ENCODE data around the gene EGFR.

EGFR gene

GRCh38 chr7:55108401-55108800, 89.6 kb downstream of the EGFR start:
- DNase-seq: no peak

GRCh38 chr7:55108818-55109217, 90.0 kb downstream of the EGFR start:
- DNase-seq: no peak

GRCh38 chr7:55109404-55110167, 90.8 kb downstream of the EGFR start:
- no peak for DNase-seq

GRCh38 chr7:55110282-55110992, 91.6 kb downstream of the EGFR start:
- no peak for DNase-seq

- no peak for DNase-seq
These were observed 92.2 kb downstream of the EGFR start for GRCh38 chr7:55110993-55111361.

- DNase-seq: no peak
These were observed 93.2 kb downstream of the EGFR start for GRCh38 chr7:55112056-55112455.

- DNase-seq: no peak
These were observed 95.1 kb downstream of the EGFR start for GRCh38 chr7:55113760-55114540.

- DNase-seq: no peak
These were observed 98.5 kb downstream of the EGFR start for GRCh38 chr7:55117286-55117685.

- DNase-seq: no peak
These were observed 99.6 kb downstream of the EGFR start for GRCh38 chr7:55118426-55118825.

- DNase-seq: no peak
These were observed 100.8 kb downstream of the EGFR start for GRCh38 chr7:55119571-55119970.

- DNase-seq: no peak
These were observed 101.3 kb downstream of the EGFR start for GRCh38 chr7:55120074-55120473.

GRCh38 chr7:55120501-55121198, 101.8 kb downstream of the EGFR start:
- DNase-seq: no peak

GRCh38 chr7:55121249-55121648, 102.4 kb downstream of the EGFR start:
- no peak for DNase-seq

- DNase-seq: no peak
These were observed 103.4 kb downstream of the EGFR start for GRCh38 chr7:55122263-55122662.

GRCh38 chr7:55124989-55125875, 106.4 kb downstream of the EGFR start:
- no peak for DNase-seq

- DNase-seq: no peak
These were observed 108.3 kb downstream of the EGFR start for GRCh38 chr7:55127135-55127551.

- no peak for DNase-seq
These were observed 108.8 kb downstream of the EGFR start for GRCh38 chr7:55127622-55128081.

- no peak for DNase-seq
These were observed 110.0 kb downstream of the EGFR start for GRCh38 chr7:55128693-55129394.

GRCh38 chr7:55129541-55130394, 111.0 kb downstream of the EGFR start:
- DNase-seq: no peak

Measured in NCI-H1417 treated with DMSO at 0.1 percent for 48 hours (cell line).